ENCODE results near the gene C2orf72. TPM values are rescaled to one million over a fixed set of nuclear protein-coding genes. Genes with fewer than 3 reads are reported as not detected.

C2orf72 gene
- total and polyA plus RNA-seq, 2 of the 13 experiments (the other 11 are each of a cell fraction or from before 2014, with no cell fraction given) = 147 to 203 TPM

DNA sequence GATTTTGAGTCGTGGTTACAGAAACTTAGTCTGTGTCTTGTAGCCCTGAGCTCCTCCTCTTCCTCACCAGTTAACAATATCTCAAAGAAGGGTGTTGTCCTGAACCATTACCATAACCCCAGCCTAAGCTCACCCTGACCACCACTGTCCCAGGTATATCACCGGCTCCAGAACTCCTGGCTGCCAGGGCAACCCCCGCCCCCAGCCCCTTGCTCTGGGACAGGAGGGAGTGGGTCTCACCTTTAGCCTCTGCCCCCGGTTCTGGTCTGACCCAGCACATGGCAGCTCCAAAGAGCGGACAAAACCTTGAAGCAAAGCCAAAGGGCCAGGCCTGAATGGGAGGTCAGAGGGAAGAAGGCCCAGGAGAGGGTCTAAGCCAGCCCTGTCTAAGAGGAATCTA is 13.8 kb downstream of the C2orf72 start (continued):
- TF ChIP-seq ZNF777 (CRISPR knock-in tag; IDR thresholded peaks at IDR 0.05) = no peak
- TF ChIP-seq, protein P1, sequence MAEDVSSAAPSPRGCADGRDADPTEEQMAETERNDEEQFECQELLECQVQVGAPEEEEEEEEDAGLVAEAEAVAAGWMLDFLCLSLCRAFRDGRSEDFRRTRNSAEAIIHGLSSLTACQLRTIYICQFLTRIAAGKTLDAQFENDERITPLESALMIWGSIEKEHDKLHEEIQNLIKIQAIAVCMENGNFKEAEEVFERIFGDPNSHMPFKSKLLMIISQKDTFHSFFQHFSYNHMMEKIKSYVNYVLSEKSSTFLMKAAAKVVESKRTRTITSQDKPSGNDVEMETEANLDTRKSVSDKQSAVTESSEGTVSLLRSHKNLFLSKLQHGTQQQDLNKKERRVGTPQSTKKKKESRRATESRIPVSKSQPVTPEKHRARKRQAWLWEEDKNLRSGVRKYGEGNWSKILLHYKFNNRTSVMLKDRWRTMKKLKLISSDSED (CRISPR knock-in tag; IDR thresholded peaks at IDR 0.05) = no peak
- TF ChIP-seq, protein P2, sequence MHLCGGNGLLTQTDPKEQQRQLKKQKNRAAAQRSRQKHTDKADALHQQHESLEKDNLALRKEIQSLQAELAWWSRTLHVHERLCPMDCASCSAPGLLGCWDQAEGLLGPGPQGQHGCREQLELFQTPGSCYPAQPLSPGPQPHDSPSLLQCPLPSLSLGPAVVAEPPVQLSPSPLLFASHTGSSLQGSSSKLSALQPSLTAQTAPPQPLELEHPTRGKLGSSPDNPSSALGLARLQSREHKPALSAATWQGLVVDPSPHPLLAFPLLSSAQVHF (CRISPR knock-in tag; IDR thresholded peaks at IDR 0.05) = no peak
- TF ChIP-seq, protein P3, sequence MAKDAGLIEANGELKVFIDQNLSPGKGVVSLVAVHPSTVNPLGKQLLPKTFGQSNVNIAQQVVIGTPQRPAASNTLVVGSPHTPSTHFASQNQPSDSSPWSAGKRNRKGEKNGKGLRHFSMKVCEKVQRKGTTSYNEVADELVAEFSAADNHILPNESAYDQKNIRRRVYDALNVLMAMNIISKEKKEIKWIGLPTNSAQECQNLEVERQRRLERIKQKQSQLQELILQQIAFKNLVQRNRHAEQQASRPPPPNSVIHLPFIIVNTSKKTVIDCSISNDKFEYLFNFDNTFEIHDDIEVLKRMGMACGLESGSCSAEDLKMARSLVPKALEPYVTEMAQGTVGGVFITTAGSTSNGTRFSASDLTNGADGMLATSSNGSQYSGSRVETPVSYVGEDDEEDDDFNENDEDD (CRISPR knock-in tag; IDR thresholded peaks at IDR 0.05; ENCODE audit: borderline replicate concordance) = peak; percentile 39; the same call in 1 of the 2 replicates
- TF ChIP-seq RAD21 (CRISPR knock-in tag; IDR thresholded peaks at IDR 0.05) = peak; percentile 13; the same call in 1 of the 2 replicates
- TF ChIP-seq, protein P4, sequence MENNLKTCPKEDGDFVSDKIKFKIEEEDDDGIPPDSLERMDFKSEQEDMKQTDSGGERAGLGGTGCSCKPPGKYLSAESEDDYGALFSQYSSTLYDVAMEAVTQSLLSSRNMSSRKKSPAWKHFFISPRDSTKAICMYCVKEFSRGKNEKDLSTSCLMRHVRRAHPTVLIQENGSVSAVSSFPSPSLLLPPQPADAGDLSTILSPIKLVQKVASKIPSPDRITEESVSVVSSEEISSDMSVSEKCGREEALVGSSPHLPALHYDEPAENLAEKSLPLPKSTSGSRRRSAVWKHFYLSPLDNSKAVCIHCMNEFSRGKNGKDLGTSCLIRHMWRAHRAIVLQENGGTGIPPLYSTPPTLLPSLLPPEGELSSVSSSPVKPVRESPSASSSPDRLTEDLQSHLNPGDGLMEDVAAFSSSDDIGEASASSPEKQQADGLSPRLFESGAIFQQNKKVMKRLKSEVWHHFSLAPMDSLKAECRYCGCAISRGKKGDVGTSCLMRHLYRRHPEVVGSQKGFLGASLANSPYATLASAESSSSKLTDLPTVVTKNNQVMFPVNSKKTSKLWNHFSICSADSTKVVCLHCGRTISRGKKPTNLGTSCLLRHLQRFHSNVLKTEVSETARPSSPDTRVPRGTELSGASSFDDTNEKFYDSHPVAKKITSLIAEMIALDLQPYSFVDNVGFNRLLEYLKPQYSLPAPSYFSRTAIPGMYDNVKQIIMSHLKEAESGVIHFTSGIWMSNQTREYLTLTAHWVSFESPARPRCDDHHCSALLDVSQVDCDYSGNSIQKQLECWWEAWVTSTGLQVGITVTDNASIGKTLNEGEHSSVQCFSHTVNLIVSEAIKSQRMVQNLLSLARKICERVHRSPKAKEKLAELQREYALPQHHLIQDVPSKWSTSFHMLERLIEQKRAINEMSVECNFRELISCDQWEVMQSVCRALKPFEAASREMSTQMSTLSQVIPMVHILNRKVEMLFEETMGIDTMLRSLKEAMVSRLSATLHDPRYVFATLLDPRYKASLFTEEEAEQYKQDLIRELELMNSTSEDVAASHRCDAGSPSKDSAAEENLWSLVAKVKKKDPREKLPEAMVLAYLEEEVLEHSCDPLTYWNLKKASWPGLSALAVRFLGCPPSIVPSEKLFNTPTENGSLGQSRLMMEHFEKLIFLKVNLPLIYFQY (CRISPR knock-in tag; IDR thresholded peaks at IDR 0.05; ENCODE audit: borderline replicate concordance) = peak; percentile 97
- TF ChIP-seq NR2C2 (CRISPR knock-in tag; IDR thresholded peaks at IDR 0.05; ENCODE audit: borderline replicate concordance) = peak; percentile 65
- no peak for TF ChIP-seq RARG (CRISPR knock-in tag; IDR thresholded peaks at IDR 0.05; ENCODE audit: low read depth)
- TF ChIP-seq ZNF12 (CRISPR knock-in tag; IDR thresholded peaks at IDR 0.05) = no peak
- no peak for TF ChIP-seq ZNF879 (CRISPR knock-in tag; IDR thresholded peaks at IDR 0.05)
- TF ChIP-seq ARHGAP35 (CRISPR knock-in tag; IDR thresholded peaks at IDR 0.05; ENCODE audit: borderline replicate concordance) = no peak
- TF ChIP-seq ZBTB7A (CRISPR knock-in tag; IDR thresholded peaks at IDR 0.05) = peak; percentile 90; the same call in 1 of the 2 replicates
- TF ChIP-seq ZFP36L2 (CRISPR knock-in tag; IDR thresholded peaks at IDR 0.05) = no peak
- TF ChIP-seq ARID2 (CRISPR knock-in tag; IDR thresholded peaks at IDR 0.05; ENCODE audit: borderline replicate concordance) = 0 out of 2 replicates have a peak, but pooled peaks have one; percentile 4
- TF ChIP-seq ZNF776 (CRISPR knock-in tag; IDR thresholded peaks at IDR 0.05) = no peak
- no peak for TF ChIP-seq RNF2 (conservative IDR thresholded peaks at IDR 0.05; ENCODE audit: low read depth)
- peak; percentile 65; the same call in 1 of the 2 replicates for TF ChIP-seq HNF4A (CRISPR knock-in tag; IDR thresholded peaks at IDR 0.05)
- TF ChIP-seq KAT2B (IDR thresholded peaks at IDR 0.05; ENCODE audit: borderline replicate concordance, low read depth, low read length) = no peak
- TF ChIP-seq, protein P5, sequence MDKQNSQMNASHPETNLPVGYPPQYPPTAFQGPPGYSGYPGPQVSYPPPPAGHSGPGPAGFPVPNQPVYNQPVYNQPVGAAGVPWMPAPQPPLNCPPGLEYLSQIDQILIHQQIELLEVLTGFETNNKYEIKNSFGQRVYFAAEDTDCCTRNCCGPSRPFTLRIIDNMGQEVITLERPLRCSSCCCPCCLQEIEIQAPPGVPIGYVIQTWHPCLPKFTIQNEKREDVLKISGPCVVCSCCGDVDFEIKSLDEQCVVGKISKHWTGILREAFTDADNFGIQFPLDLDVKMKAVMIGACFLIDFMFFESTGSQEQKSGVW (CRISPR knock-in tag; IDR thresholded peaks at IDR 0.05; ENCODE audit: borderline replicate concordance) = no peak
- TF ChIP-seq ZNF558 (CRISPR knock-in tag; IDR thresholded peaks at IDR 0.05; ENCODE audit: borderline replicate concordance) = peak; percentile 17; the same call in 1 of the 2 replicates
- TF ChIP-seq EEA1 (CRISPR knock-in tag; IDR thresholded peaks at IDR 0.05; ENCODE audit: borderline replicate concordance) = no peak
- peak in 1 of 2 experiments; percentile 11; a peak in 2 of 4 replicates for TF ChIP-seq NR2F1 (CRISPR knock-in tag; IDR thresholded peaks at IDR 0.05)
- no peak for TF ChIP-seq ZNF614 (CRISPR knock-in tag; IDR thresholded peaks at IDR 0.05; ENCODE audit: borderline replicate concordance)

Measured in HepG2 (cell line).